CD4-positive, alpha-beta T cell treated with Interleukin-15 for 4 hours (primary cell): ENCODE data around the gene NRP1.
"Not testable (repeated sequence)": the region's sequence is repeated elsewhere in the genome, so short reads cannot be mapped to it uniquely, and the experiment has no call there.

Experiments
- DNase-seq: peaks from one replicate; pipeline ENCODE4 v3.0.0-alpha.2; 2020; ENCODE audit warnings: low spot score

Gene NRP1

GRCh38 chr10:33334153-33334804 lies at the start of gene NRP1:
Gene NRP1 (minus strand): TSS chr10:33334667. CDS start chr10:33334382, 285 bp downstream.
- DNase-seq: no peak

GRCh38 chr10:33384201-33384600 lies 49.7 kb upstream of the NRP1 start:
- DNase-seq: not testable (repeated sequence)

DNA sequence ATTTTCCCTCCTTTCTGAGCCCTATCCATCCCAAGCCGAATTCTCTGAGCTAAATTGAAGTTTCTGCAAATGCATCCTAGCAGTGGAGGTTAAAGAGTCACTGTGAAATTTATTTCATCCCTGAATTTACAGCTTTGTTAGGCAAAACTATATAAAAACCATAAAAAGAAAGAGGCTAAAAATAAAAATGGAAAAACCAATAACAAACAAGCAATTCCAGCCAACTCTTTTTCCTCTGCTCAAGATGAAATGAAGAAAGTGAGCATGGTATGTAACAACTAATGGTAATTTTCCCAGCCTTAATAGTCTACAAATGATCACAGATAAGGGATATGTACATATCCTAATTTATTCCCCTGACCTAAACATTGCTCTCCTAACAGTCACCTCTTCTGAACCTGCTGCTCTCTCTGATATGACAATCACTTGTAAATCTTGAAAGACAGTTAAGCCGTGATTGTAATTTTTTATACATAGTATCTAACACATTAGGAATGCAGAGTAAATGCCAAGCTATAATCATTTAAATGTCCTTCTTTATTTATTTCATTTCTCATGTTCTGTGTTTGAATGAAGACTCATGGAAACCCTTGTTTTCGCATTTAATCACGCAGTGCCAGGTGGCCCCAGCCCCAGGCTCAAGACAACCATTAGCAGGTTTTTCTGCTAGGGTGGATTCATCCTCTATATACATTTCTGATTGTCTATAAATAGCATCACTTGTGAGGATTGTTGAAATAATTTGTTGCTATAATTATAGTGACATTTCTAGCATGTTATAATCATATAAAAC lies 48.6 kb upstream of the NRP1 start:
- no peak for DNase-seq

DNA sequence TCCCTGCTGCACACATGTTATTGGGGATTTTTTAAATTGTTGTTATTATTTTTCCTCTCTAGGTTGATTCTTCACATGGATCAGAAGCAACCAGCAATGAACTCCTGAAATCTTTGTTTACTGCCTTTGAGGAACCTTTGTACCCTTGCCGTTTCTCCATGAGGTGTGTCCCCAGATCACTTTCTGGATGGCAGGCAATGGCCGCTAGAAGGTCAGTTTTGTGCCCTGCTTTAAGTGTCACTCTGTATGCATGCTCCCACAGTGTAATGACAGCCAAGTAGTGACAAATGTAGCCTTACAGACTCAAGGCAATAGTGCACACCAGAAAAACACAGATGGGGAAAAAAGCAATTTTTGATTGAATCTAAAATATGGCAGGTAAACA lies 47.7 kb upstream of the NRP1 start:
- no peak for DNase-seq

GRCh38 chr10:33381451-33382215 lies 47.2 kb upstream of the NRP1 start:
- DNase-seq: no peak

DNA sequence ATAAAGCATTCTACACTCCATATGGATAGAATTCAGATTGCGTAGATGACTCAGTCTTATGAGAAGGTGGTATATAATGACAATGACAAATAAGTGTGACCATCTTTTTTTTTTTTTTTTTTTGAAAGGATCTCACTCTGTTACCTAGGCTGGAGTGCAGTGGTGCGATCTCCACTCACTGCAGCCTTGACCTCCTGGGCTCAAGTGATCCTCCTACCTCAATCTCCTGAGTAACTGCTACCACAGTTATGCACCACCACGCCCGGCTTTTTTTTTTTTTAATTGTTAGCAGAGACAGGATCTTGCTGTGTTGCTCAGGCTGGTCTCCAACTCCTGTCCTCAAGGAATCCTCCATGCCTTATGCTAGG lies 43.2 kb upstream of the NRP1 start:
- DNase-seq: no peak

DNA sequence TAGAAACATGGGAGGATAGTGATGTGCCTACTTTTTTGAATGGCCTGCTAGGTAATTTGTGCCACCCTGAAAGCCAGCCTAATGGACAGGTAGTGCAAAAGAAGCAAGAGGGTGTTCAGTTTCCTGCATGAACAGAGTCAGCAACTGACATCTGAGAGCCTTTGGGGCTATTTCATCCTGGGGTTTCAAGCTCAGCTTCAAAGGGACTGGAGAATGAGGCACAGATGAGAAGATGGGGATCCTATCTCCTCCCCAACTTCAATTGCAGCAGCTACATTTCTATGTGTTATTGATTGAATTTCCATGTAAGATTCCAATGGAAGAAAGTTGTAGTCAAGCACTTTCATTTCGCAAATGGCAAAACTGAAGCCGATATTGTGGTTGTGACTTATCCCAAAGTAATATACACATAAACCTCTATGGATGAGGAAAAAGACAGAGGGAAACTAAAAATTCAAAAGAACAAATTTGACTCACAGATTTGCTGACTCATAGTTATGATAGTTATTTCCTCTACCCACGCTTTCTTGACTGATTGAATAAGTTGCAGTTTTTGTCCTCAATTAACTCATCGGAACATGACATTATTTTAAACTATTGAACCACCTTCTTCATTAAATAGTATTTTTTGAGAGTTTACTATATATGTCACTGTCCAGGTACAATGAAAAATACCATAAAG lies 42.6 kb upstream of the NRP1 start:
- DNase-seq: no peak

DNA sequence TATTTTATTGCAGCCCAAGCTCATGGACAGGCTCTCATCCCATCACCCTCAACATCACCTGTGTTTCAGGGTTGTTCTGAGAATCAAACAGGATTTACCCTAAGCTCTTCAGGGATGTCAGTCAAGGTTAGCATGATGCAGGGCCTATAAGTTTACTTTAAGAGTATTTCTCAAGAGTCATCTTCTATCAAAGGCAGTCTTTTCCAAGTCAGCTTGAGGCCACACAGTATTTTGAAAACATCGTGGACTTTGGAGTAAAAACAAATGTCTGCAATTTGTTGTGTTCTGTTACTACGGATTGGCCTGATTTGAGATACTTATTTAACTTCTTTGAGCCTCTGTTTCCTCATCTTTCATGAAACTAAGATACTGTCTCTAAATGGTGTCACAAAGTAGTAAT lies 42.0 kb upstream of the NRP1 start:
- DNase-seq: no peak

DNA sequence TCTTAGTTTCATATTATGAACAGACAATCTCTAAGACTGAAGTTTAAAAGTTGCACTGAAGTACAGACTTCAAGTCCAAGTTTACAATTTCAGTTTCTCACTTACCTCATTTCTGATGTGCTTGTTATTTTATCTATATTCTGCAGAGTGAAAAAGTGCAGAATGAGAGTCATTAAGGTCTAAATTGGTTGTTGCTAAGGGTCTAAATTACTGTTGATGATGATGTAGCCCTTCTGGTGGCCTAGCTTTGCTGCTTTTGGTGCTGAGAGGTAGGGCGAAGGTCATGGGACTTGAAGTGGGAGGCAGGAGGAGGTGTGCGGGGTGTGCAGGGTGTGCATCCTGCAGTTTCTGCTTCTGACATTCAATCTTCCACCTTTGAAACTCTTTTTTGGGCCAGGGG lies 38.8 kb upstream of the NRP1 start:
- no peak for DNase-seq

- DNase-seq: no peak
These were observed 36.8 kb upstream of the NRP1 start for GRCh38 chr10:33371234-33371633.

- DNase-seq: no peak
These were observed 36.0 kb upstream of the NRP1 start for GRCh38 chr10:33370434-33370930.

DNA sequence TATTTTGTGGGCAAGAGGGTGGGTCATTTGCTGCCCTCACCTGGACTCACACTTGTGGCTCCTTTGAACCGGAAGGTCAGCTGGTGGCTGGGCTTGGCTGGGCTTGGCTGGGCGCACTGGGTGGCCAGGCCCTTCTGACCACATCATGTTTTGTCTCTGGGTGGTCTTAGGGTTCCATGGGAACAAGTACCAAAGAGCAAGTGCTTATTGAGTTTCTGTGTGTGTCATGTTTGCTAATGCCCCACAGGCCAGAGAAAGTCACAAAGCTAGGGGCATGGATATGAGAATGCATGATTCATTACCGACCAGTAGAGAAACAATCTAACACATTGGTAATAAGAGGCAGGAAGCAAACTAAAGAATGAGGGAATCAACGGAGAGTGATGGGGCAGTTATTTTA lies 33.6 kb upstream of the NRP1 start:
- no peak for DNase-seq

DNA sequence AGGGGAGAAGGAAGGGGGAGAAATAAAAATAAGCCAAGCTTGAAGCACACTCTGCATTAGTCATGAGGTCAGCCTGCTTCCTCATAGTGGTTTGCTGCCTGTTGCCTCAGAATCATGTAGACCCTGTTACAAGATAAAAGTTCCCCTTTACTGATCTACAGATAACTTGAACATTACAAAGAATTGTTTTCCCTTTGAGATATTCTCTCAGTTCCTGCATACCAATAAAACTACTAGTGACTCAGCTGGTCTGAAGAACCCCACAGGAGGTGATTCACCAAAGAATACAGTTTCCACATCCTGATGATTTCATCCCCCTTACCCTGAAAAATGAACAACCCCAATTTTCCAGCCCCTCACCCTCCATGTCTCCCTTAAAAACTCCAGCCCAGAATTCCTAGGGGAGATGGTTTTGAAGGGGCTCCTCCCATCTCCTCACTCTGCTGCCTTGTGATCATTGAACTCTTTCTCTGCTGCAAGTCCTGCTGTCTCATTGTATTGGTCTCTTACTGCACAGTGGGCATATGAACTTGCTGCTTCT lies 31.5 kb upstream of the NRP1 start:
- DNase-seq: no peak

DNA sequence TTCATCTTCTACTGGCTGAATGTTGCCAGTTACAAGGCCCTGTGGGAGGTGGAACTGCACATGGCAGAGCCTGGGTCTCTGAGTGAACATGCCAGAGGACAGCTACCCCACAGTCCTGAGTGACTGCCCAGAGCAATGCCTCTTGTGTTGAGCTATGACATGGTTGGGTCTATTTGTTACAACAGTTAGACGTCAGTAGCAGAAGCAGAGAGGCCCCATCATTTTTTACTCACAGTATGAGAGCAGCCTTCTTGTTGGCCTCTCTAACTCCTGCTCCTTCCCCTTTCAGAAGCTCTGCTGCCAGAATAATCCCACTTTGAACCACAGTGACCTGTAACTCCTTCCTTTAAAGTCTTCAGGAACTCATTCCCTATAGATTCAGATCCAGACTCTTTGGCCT lies 30.8 kb upstream of the NRP1 start:
- DNase-seq: no peak

GRCh38 chr10:33363106-33363505 lies 28.6 kb upstream of the NRP1 start:
- DNase-seq: no peak

DNA sequence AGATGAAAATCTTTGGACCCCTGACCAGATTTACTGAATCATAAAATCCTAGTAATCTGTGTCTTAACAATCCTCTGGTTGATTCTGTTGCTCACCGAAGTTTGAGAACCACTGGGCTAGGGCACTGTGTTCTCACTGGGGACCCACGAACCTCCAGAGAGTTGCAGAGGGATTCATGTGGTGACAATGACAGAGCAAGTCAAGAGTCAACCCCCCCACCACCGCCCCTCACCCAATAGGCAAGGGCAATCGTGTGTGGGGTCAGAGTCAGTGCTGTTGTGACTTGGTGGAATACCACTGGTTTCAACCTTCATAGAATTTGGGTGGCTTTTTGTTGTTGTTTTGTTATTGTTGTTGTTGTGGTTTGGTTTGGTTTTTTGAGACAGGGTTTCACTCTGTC lies 23.5 kb upstream of the NRP1 start:
- no peak for DNase-seq

- DNase-seq: no peak
These were observed 20.8 kb upstream of the NRP1 start for GRCh38 chr10:33355274-33355673.

DNA sequence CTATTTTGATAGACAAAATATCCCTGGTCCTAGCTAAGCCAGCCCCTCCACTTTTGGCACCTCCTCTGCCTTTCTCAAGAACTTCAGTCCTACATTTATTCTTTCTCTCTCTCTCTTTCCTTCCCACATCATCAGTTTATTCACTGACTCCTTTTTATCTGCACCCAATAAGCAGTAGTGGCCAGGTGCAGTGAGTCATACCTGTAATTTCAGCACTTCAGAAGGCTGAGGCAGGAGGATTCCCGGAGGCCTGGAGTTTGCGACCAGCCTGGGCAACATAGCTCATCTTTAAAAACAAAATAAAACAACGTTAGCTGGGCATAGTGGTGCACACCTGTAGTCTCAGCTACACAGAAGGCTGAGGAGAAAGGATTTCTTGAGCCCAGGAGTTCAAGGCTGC lies 19.4 kb upstream of the NRP1 start:
- no peak for DNase-seq

- no peak for DNase-seq
These were observed 18.9 kb upstream of the NRP1 start for GRCh38 chr10:33353334-33353733.

DNA sequence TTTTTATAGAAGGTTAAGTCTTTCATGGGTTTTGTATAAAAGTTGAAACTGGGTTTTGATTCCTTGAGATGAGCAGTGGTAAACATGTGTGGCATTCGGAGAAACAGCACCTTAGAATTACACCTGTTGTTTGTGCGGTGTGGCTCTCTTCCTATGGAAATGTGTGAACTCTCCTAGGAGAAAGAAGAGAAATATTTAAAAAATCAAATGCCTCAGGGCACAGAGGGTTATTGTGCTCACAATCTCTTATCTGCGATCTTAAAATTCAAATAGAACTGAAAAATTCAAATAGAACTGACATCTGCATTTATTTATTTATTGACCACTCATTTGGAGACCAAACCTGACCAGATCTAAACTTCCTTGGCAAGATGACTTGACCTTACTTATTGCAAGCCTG lies 18.1 kb upstream of the NRP1 start:
- DNase-seq: no peak

DNA sequence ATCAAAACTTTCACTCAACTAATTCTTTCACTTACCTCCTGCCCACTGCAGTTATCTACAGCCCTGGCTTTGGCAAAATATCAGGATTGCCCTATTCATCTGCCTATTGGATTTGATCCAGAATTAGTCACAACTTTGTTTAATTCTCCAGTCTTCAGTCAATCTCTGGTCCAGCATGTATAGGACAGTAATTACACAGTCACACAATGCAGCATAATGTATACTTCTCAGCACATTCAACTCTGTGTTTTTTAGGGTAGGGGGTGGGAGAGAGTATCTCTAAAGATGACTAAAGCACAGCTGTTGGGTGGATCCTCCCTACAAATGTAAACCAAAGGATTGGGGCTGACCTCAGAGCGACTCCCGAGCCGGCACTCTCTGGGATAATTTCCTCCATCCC lies 17.7 kb upstream of the NRP1 start:
- DNase-seq: no peak

DNA sequence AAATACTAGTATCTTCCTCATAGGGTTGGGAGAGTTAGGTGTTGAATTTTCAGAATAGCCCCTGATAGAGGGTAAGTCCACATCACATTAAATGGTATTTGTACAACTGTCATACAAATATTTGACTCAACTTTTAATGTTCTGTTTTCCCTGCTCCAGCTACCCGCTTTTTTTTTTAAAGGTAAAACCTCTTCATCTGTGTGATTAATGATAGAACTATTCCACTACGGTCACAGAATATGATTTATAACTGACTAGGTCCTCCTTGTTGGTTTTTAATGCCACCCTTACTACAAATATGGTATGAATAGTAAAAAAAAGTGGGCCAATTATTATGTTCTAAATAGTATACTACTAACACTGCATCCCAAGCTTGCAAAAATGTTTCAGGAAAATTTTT lies 15.6 kb upstream of the NRP1 start:
- no peak for DNase-seq
